Tibial nerve (tissue), 4 donors: Measurements from ENCODE around the gene SHMT2. TPM values are rescaled to one million over a fixed set of nuclear protein-coding genes. Genes with fewer than 3 reads are reported as not detected.

ENCODE experiments used
- DNase-seq, 2 donors: peaks; one replicate each; pipeline ENCODE4 v3.0.0-alpha.2; 2019; ENCODE audit warnings: low spot score in 2 of 2
- H3K27ac ChIP-seq, 4 donors: fragments of 200-600 bp; sonication (generic) in 3 of 4; one replicate each; pipeline ENCODE4 v1.5.1; 2017 to 2019; ENCODE audit warnings: mild to moderate bottlenecking in 1 of 4
- H3K27me3 ChIP-seq, 2 donors: fragments of 200-600 bp; sonication (generic) in 1 of 2; one replicate each; pipeline versions ENCODE4 v1.5.1 to v1.6.0; 2017 to 2019
- H3K36me3 ChIP-seq, 3 donors: fragments of 200-600 bp; sonication (generic); one replicate each; pipeline ENCODE4 v1.5.1; 2018 to 2019
- H3K4me1 ChIP-seq, 4 donors: fragments of 200-600 bp; sonication (generic) in 3 of 4; one replicate each; pipeline ENCODE4 v1.5.1; 2017 to 2019
- H3K4me3 ChIP-seq, 4 donors: fragments of 200-600 bp; sonication (generic) in 3 of 4; one replicate each; pipeline ENCODE4 v1.5.1; 2017 to 2019; ENCODE audit warnings: mild to moderate bottlenecking in 1 of 4, moderate library complexity in 1 of 4
- H3K9me3 ChIP-seq, 4 donors: fragments of 200-600 bp; sonication (generic) in 3 of 4; one replicate each; pipeline ENCODE4 v1.5.1; 2017 to 2019
- CTCF ChIP-seq, 5 experiments: fragments of 200-600 bp in 3 of 5; fragments of 450-650 bp in 2 of 5; sonication (generic) in 3 of 5; IDR thresholded peaks; one replicate each; pipeline ENCODE4 v1.5.1; 2016 to 2019; ENCODE audit warnings: antibody characterized with exemption in 5 of 5, mild to moderate bottlenecking in 3 of 5, moderate library complexity in 2 of 5
- EP300 ChIP-seq, 2 donors: sonication (generic); formaldehyde crosslinking; IDR thresholded peaks; one replicate each; pipeline ENCODE4 v1.6.1; 2017; ENCODE audit warnings: antibody characterized with exemption in 2 of 2, mild to moderate bottlenecking in 1 of 2
- POLR2A ChIP-seq, 2 donors: fragments of 450-650 bp; IDR thresholded peaks; one replicate each; pipeline ENCODE4 v1.6.1; 2017; ENCODE audit warnings: antibody characterized with exemption in 2 of 2, mild to moderate bottlenecking in 2 of 2, moderate library complexity in 2 of 2
- WGBS, 2 donors: methylation state at CpG; one replicate each; pipeline ENCODE4 v1.1.5; 2018; 5-methylcytosine and 5-hydroxymethylcytosine counted together
- total RNA-seq, 4 donors: library from RNA; depleted of rRNA; stranded (reverse); fragments of >200 nt; gene quantifications; one replicate each; pipeline ENCODE4 v1.1.0, GENCODE V29; 2016

The SHMT2 gene
- total RNA-seq, 4 donors from 2014 or later = 18.4 to 77.3 (median 32.6) TPM

- no peak for DNase-seq
- peaks cover 4 to 90% (median 10%) of the 10 kb centered on the region in 3 donors for H3K36me3 ChIP-seq
- no peaks in the 10 kb centered on the region for H3K27me3 ChIP-seq
- TF ChIP-seq POLR2A (IDR thresholded peaks at IDR 0.05) = no peak
- no peak overlapping the region for H3K27ac ChIP-seq
- no peak overlapping the region for H3K4me3 ChIP-seq
- 64 to 70% methylated on average over 6 of the region's 6 CpGs for WGBS, 2 donors
- H3K4me1 ChIP-seq = peaks cover 0 to 6% (median 0%) of the 10 kb centered on the region in 4 donors
- no peaks in the 10 kb centered on the region for H3K9me3 ChIP-seq
These were observed 29.8 kb downstream of the SHMT2 start for GRCh38 chr12:57258977-57259970.

GRCh38 chr12:57260366-57260765 lies 30.9 kb downstream of the SHMT2 start:
- H3K4me3 ChIP-seq = no peak overlapping the region
- no peaks in the 10 kb centered on the region for H3K27me3 ChIP-seq
- H3K9me3 ChIP-seq = no peaks in the 10 kb centered on the region
- peaks cover 0 to 6% (median 0%) of the 10 kb centered on the region in 4 donors for H3K4me1 ChIP-seq
- H3K27ac ChIP-seq = no peak overlapping the region
- peaks cover 4 to 86% (median 14%) of the 10 kb centered on the region in 3 donors for H3K36me3 ChIP-seq
- no peak for DNase-seq
- 81 to 85% methylated on average over 4 of the region's 4 CpGs for WGBS, 2 donors
- TF ChIP-seq EP300 (IDR thresholded peaks at IDR 0.05) (no peak), CTCF (IDR thresholded peaks at IDR 0.05) (no peak), POLR2A (IDR thresholded peaks at IDR 0.05) (no peak)

GRCh38 chr12:57261428-57261865 lies 31.9 kb downstream of the SHMT2 start:
- TF ChIP-seq CTCF (IDR thresholded peaks at IDR 0.05) (no peak), POLR2A (IDR thresholded peaks at IDR 0.05) (no peak), EP300 (IDR thresholded peaks at IDR 0.05) (no peak)
- no peak for DNase-seq
- H3K36me3 ChIP-seq = peaks cover 4 to 86% (median 20%) of the 10 kb centered on the region in 3 donors
- no peak overlapping the region for H3K27ac ChIP-seq
- H3K27me3 ChIP-seq = no peaks in the 10 kb centered on the region
- peaks cover 0 to 6% (median 0%) of the 10 kb centered on the region in 4 donors for H3K4me1 ChIP-seq
- no peak overlapping the region for H3K4me3 ChIP-seq
- H3K9me3 ChIP-seq = no peaks in the 10 kb centered on the region
- 40 to 64% methylated on average over 2 of the region's 2 CpGs for WGBS, 2 donors

GRCh38 chr12:57262126-57262822 lies 32.8 kb downstream of the SHMT2 start:
- whole genome bisulfite sequencing, 2 donors = 77 to 88% methylated on average over 3 of the region's 3 CpGs
- H3K4me1 ChIP-seq = peaks cover 0 to 6% (median 0%) of the 10 kb centered on the region in 4 donors

More at GRCh38 chr12:57262126-57262822, 32.8 kb downstream of the SHMT2 start:
- Histone ChIP-seq H3K27ac (no peak overlapping the region), H3K27me3 (no peaks in the 10 kb centered on the region), H3K9me3 (no peaks in the 10 kb centered on the region), H3K36me3 (peaks cover 4 to 86% (median 15%) of the 10 kb centered on the region in 3 donors), H3K4me3 (no peak overlapping the region)
- no peak for DNase-seq
- TF ChIP-seq EP300 (IDR thresholded peaks at IDR 0.05) (no peak), CTCF (IDR thresholded peaks at IDR 0.05) (no peak), POLR2A (IDR thresholded peaks at IDR 0.05) (no peak)
